GM11168 (cell line): ENCODE data around the gene CSNK2A2.

Experiments
- in situ Hi-C: fragments of 300-500 bp; cut with MboI; formaldehyde crosslinking; loops from one replicate; pipeline ENCODE4 v1.12.0; 2022; ENCODE audit warnings: low sequenced_read_pairs; ENCODE audit not compliant: unreplicated experiment

The CSNK2A2 gene

DNA sequence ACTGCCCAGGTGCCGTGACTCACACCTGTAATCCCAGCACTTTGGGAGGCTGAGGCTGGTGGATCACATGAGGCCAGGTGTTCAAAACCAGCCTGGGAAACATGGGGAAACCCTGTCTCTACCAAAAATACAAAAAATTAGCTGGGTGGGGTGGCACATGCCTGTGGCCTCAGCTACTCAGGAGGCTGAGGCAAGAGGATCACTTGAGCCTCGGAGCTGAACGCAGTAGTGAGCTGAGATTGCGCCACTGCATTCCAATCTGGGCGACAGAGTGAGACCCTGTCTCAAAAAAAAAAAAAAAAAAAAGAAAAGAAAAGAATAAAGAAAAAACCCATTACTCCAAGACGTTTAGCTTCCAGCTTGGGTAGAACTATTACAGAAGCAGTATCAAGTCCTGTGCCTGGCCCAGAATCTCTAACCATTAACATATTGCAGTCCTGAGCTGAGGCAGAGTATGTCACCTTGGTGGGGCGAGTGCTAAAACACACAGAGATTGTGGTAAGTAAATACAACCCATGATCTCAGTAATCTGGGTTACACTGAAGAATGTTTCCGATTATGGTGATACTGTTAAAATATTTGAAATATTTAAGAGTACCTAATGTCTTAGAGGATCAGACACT lies 45.5 kb downstream of the CSNK2A2 start:
- in situ Hi-C loops = no loop called here

DNA sequence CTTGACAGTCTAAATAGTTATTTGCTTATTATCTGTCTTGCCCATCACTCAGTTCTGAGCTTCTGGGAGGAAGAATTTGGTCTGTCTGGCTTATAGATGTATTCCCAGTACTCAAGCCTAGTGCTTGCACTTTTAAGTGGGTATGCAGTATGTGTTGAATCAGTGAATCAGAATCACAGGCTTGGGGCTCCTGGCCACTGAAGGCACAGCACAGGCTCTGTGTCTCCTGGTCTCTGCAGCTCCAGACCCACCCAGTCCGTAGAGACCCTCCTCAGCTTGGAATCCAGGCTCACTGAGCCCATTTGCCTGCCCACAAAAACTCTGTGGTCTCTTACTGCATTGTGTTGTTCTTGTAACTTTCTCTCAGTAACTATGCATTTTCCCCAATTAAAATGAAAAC lies 49.4 kb downstream of the CSNK2A2 start:
- in situ Hi-C loops = no loop called here

DNA sequence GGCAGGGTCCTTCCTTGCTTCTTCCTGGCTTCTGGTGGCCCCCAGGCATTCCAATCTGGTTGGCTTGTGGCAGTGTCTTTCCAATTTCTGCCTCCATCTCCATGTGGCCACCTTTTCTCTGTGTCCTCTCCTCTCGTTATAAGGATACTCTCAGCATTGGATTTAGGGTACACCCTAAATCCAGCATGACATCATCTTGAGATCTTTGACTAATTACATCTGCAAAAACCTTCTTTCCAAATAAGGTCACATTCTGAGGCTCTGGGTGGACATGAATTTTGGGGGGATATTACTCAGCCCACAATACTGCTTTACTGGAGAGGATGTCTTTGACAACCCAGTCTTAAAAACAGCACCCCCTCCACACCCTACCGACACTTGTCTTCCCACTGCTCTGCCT lies 49.8 kb downstream of the CSNK2A2 start:
- in situ Hi-C loops = no loop called here

DNA sequence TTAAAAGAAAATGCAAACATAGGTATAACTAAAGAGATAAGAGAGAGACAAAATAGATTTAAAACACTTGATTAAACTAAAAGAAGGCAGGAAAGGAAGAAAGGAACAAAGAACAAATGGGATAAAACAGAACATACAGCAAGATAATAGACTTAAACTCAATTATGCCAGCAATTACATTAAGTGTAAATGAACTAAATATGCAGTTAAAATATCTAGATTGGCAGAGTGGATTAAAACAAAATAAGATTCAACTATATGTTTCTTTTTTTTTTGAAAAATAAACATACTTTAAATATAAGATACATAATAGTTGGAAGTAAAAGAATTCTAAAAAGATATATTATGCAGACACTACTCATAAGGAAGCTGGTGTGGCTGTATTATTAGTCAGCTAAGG lies 59.1 kb downstream of the CSNK2A2 start:
- in situ Hi-C loops = no loop called here

DNA sequence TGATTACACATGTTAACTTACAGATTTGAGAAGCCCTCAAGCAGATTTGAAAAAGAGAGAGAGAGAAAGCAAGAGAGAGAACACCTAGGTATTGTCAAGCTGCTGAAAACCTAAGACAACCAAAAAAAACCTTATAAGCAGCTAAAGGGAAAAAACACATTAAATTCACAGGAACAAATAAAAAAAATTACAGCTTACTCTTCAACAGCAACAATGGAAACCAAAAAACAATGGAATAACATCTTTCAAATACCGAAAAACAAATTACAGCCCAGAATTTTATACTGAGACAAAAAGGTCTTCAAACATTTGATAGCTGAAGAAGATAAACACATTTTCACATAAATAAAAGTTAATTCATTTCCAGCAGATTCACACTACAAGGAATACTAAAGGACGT lies 60.3 kb downstream of the CSNK2A2 start:
- in situ Hi-C loops = no loop called here

DNA sequence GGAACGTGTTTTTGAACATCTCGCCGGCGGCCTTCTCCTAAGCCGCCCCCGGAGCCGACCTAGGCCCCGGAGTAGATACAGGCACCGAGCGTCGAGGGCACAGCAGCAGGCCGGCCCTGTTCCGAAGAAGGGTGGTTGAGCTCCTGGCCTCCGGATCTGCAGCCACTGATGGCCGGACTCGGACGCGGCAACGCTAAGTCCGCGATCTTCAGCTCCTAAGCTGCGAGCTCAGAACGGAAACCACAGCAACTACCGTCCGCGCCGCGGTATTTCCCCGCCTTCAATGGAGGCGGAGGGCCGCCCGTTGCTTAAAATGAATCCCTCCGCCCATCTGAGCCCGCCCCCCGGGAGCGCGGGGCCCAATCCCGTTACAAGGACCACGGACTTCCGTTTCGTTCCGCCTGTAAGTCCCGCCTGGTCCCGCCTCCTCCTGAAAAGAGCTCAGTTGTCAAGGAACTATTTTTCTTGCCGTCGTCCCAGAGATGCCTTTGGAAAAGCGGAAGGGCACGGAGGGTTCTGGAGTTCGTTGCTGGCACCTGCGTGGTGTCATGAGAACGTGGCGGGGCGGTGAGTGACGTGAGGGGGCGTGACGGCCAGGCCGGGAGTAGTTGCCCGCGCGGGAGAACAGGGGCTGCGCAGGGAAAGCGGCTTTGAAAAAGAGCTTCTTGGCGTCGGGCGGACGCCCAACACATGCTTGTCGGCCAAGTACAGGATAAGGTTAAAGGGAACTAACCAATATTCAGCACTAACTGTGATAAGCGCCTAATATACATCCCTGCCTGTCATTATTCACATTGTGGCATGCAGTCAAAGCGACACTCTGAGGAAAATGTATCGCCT lies 68.6 kb downstream of the CSNK2A2 start, which contains the start of gene CFAP20:
CFAP20 (minus strand) TSS at position 285 of the 840 bp plus-strand sequence; CDS start at position 19, 266 bp downstream.
- in situ Hi-C loops = loop anchor here (5.0 kb wide), 1 partner anchor 107 kb away; no protein-coding TSS in a partner anchor

DNA sequence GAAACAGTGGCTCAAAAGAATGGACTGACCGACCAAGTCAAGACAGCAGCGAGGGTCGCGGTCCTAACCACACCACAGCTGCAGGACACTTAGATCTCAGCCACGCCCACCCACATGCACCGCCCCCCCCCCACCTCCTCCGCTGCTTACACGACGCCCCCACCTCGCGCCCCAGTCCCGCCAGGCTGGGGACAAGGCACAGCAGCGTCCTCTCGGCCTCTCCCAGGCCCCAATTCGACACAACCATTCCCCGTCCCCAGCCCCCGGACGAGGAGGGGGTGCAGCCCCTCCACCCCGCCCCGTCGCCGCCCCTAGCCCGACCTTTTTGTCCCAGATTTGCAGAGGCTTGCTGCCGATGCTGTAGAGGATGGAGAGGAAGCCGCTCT lies 69.2 kb downstream of the CSNK2A2 start:
- in situ Hi-C loops = loop anchor here (5.0 kb wide), 1 partner anchor 106 kb away; no protein-coding TSS in a partner anchor

DNA sequence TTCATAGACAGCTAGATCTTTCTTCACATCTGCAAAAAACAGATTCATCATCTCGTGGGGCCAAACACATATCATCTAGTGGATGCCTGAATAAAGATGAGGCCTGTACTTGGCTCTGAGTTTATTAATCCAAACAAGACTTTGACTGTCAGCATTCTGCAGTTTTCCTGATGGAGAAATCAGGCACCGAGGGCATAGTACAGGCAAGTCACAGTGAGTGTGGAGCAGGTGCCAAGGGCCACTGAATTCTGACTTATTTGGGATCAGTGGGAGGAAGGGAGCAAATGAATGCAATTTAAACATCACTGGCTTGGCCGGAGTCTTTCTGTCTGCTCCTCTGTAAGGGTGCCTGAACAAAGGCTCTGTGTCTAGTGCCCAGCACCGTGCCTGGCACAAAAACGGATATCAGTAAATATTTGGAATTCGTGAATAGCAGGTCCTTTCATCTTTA lies 69.7 kb downstream of the CSNK2A2 start:
- in situ Hi-C loops = loop anchor here (5.0 kb wide), 1 partner anchor 106 kb away; no protein-coding TSS in a partner anchor

DNA sequence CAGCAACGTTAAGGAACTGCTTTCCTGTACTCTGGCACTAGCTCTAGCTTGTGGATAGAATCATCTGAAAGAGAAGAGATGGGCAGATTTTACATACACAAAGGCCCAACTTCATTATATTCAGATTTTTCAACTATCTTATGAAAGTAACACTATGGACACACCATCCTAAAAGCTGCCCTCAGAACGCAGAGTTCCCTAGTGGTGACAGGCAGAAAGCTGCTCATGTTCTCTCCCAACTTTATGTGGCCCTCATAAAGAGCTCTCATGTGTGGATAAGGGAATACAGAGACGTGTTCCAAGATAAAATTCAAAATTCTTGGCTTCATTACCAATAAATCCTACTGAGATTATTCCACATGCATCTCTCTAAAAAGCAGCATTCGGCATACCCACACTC lies 70.3 kb downstream of the CSNK2A2 start:
- in situ Hi-C loops = loop anchor here (5.0 kb wide), 1 partner anchor 105 kb away; no protein-coding TSS in a partner anchor

DNA sequence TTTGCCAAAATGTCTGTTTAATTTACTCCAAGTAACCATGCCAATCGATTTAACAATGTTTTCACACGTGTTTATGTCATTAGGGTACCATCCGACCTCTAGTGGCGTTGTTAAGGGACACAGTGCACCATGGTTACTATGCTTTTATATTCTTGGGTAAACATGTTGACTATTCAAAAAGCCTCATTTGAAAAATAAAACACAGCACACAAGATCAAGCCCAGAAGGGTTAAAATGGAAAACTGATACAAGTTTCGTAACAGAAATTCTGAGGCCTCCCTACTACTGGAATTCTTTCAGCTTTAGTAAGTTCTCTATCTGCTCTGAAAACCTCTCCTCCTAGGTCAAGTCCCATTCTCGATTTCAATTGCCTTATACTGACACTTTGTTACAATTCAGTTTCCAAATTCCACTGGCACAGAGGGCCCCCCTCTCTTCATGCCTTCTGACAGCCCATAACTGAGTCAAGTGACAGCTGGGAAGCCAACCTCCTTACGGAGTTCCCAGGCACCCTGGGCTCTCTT lies 70.8 kb downstream of the CSNK2A2 start:
- in situ Hi-C loops = loop anchor here (5.0 kb wide), 1 partner anchor 105 kb away; no protein-coding TSS in a partner anchor

DNA sequence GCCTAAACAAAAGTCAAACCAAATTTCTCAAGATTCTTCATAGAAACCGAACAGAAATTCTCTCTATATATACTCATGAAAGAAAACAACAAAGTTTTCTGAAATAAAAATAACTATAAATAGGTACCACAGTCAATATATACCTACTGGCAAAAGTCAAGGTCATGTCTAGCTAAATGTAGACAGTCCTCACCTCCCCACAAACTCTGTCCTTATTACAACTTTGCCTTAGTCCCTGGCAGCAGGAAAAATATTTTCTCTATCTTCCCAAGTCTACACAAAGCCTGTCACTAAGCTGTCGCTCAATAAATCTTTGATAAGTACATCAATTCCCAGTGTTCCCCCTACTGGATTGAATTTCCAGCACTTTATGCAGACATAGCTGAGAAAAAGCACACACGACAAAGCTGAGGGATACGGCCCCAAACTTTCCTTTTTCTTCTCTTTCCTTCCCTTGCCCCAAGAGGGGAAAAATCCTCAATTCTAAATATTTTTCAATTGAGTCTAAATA lies 71.4 kb downstream of the CSNK2A2 start:
- in situ Hi-C loops = loop anchor here (5.0 kb wide), 1 partner anchor 104 kb away; no protein-coding TSS in a partner anchor

DNA sequence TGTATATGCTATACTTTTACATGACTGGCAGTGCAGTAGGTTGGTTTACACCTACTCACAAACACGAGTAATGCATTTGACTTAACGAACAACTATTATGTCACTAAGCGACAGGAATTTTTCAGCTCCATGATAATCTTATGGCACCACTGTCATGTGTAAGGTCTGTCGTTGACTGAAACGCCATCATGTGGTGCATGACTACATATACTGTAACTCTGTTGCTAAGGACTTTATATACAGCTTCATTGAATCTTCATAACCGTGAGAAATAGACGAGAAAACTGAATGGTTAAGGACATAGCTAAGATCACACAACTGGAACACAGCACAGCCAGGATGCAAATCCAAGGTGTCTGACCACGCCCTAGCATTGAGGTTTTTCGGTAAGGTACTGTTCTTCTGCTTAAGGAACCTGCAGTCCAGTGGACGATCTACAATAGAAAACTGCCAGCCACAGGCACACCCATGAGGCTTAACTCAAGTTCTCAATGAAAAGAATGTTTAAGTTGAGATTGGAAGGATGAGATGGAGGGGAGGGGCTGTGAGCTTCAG lies 72.0 kb downstream of the CSNK2A2 start:
- in situ Hi-C loops = loop anchor here (5.0 kb wide), 1 partner anchor 104 kb away; no protein-coding TSS in a partner anchor

DNA sequence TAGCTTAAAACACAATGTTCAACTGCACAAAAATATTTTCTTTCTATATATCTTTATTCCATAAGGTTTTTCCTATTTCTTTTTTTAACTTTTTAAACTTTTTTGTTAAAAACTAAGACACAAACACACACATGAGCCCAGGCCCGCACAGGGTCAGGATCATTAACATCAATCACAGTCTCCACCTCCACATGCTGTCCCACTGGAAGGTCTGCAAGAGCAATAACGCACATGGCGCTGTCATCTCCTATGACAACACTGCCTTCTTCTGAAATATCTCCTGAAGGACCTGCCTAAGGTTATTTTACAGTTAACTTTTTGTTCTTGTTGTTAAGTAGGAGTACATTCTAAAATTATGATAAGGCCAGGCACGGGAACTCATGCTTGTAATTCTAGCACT lies 72.9 kb downstream of the CSNK2A2 start:
- in situ Hi-C loops = loop anchor here (5.0 kb wide), 1 partner anchor 103 kb away; no protein-coding TSS in a partner anchor

DNA sequence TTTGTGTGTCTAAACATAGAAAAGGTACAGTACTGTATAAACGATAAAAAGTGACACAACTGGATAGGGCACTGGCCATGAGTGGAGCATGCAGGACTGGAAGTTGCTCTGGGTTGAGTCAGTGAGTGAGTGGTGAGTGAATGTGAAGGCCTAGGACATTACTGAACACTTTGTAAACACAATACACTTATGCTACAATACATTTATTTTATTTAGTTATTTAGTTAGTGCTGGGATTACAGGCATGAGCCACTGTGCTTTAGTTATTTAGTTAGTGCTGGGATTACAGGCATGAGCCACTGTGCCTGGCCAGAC lies 73.3 kb downstream of the CSNK2A2 start:
- in situ Hi-C loops = no loop called here

DNA sequence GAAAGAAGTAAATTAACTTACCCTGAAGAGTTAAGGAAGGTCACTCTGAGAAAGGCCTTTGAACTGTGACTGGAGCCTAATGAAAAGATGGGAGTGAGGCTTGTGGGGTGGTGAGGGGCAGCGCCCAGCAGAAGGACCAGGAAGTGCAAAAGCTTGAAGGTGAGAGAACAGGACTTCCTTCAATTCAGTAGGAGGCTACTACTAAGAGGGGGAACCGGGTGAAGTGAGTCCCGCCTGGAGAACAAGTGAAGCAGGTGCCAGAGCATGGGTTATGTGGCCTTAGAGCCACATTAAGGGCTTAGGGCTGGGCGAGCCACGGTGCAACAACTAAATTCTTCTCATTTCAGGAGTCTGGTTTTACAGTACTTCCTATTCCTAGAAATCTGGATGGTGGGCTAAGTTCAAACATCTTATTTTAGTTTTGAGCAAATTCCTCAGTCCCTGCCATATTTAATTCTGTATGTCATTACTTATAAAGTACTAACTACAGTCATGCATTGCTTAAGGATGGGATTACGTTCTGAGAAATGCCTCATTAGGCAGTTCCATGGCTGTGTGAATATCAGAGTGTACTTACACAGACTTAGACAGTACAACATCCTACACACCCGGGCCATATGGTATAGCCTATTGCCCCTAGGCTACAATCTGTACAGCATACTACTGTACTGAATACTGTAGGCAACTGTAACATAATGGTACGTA lies 73.9 kb downstream of the CSNK2A2 start:
- in situ Hi-C loops = no loop called here

DNA sequence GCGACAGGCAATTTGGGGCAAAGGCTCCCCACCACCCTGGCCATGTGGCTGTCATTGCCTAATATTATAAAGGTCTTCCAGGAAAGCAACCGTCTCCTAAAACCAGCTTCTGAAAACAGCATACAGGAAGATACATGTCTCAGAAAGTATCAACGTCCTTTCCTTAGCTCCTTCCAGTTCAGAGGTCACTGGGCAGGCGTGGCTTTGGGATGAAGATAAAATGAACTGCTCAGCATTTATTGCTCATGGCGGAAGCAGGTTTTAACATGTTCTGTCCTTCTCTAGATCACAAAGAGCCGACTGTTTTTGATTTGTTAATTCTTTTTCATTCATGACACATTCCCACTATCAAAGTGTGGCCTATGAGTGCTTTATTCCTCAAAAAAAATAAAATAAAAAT lies 76.8 kb downstream of the CSNK2A2 start:
- in situ Hi-C loops = no loop called here

DNA sequence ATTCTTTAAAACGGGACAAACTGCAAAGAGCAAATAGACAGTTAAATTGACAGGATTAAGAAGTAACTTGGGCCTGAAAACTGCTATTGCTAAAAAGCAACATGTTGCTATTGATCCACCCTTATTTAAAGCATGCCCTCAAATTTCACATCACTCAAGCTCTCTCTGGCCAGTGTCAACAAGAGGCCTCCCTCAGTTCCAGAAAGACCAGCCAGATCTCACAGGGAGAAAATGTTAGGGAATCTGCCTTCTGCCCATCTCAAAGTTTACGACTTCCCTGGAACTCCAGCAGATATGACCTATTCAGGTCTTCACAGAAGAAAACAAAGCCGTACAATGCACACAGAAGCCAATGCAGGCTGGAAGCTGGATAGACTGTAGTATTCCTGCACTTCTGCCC lies 77.7 kb downstream of the CSNK2A2 start:
- in situ Hi-C loops = no loop called here

DNA sequence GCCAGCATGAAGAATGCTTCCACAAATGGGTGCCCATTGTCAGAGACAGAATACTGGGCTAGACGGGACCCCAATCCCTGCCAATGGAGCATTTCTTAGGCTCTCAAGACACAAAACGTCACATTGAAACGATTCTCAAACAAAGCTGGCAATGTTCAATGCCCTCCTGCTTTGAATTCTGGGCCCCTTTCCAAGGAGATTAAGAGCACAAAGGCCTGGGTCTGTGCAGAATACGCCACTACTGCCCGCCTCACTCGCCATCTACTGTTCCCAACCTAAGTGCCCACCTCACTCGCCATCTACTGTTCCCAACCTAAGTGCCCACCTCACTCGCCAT lies 78.4 kb downstream of the CSNK2A2 start:
- in situ Hi-C loops = no loop called here

DNA sequence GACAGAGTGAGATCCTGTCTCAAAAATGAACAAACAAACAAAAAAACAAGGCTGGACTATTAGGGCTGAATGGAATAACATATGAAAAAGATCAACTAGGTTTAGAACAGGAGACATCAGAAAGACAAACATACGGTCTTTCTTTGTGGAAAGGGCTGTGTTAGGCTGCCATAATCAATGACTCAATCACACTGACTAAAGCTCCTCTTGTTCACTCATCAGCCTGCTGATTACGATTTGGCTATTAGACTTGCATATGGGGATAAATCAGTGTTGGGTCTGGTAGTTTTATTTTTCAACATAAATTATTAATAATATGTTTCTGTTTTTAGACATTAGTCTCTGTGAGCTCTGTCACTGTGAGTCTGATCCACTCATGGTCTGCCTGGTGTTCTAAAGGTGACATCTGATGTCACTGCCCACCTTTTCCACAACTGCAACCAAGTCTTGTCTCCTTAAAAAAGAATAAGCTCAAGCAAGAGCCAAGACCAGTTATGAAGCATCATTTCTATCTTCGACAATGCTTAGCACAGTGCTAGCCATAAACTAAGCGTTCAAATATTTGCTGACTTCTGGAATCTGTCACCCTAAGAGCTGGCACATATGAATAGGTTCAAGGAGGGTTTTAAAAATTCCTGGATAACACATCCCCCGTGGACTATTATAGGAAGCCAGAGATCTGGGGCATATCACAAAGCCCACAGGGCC lies 79.0 kb downstream of the CSNK2A2 start:
- in situ Hi-C loops = no loop called here
